Activated CD4-positive, alpha-beta T cell treated with anti-CD3 and anti-CD28 coated beads, Interleukin-2, amount 10 ng/mL, durations not matched to agents 7 days and 5 days (primary cell): ENCODE data around the gene ZNF584. TPM values are rescaled to one million over a fixed set of nuclear protein-coding genes. Genes with fewer than 3 reads are reported as not detected.

Source experiments
- CTCF ChIA-PET: fragments of 350-600 bp; sonication (Branson Sonifier 250); formaldehyde crosslinking; loops from one replicate; lab custom pipeline; 2021; ENCODE audit warnings: antibody characterized with exemption; lab: Charles Lee
- POLR2A ChIA-PET: fragments of 350-600 bp; sonication (Branson Sonifier 250); formaldehyde crosslinking; loops from one replicate; lab custom pipeline; 2021; ENCODE audit warnings: antibody characterized with exemption; lab: Charles Lee
- DNase-seq: peaks from one replicate; pipeline ENCODE4 v3.0.0-alpha.2; 2020
- H3K27ac Mint-ChIP-seq: one replicate; pipeline ENCODE4 v1.8.0; 2021; ENCODE audit warnings: mild to moderate bottlenecking, moderate library complexity, mixed read lengths
- H3K27me3 Mint-ChIP-seq: one replicate; pipeline ENCODE4 v1.8.0; 2021; ENCODE audit warnings: mixed read lengths
- H3K36me3 Mint-ChIP-seq: one replicate; pipeline ENCODE4 v1.8.0; 2021; ENCODE audit warnings: low read depth, mixed read lengths
- H3K4me1 Mint-ChIP-seq: one replicate; pipeline ENCODE4 v1.8.0; 2021; ENCODE audit warnings: mixed read lengths
- H3K4me3 Mint-ChIP-seq: one replicate; pipeline ENCODE4 v1.8.0; 2021; ENCODE audit warnings: mild to moderate bottlenecking, moderate library complexity, mixed read lengths
- H3K9me3 Mint-ChIP-seq: one replicate; pipeline ENCODE4 v1.8.0; 2021; ENCODE audit warnings: mixed read lengths
- total RNA-seq, 2 experiments: library from RNA; stranded (reverse); gene quantifications; one replicate each; pipeline ENCODE4 v1.2.3, GENCODE V29; 2021

ZNF584 gene
- total RNA-seq, 2 experiments from 2014 or later, result 6.7 to 6.8 TPM

GRCh38 chr19:58392945-58393724 is 15.3 kb upstream of the ZNF584 start:
- DNase-seq, result no peak
- Mint-ChIP-seq H3K4me1 (peaks cover 42% of the 10 kb centered on the region), H3K36me3 (peaks cover 44% of the 10 kb centered on the region), H3K9me3 (no peaks in the 10 kb centered on the region), H3K4me3 (no peak overlapping the region), H3K27ac (no peak overlapping the region), H3K27me3 (no peaks in the 10 kb centered on the region)
- ChIA-PET CTCF (interaction anchor here (0.6 to 0.8 kb wide), 2 partner anchors 118 to 545 kb away, joined by 3 read pairs; no protein-coding TSS in a partner anchor), POLR2A (no interaction called here)

- Mint-ChIP-seq H3K27ac (no peak overlapping the region), H3K36me3 (peaks cover 40% of the 10 kb centered on the region), H3K4me3 (no peak overlapping the region), H3K27me3 (no peaks in the 10 kb centered on the region), H3K4me1 (peaks cover 36% of the 10 kb centered on the region), H3K9me3 (no peaks in the 10 kb centered on the region)
- ChIA-PET CTCF (no interaction called here), POLR2A (no interaction called here)
- DNase-seq, result no peak
Observed at GRCh38 chr19:58393725-58394033, 14.8 kb upstream of the ZNF584 start.

- ChIA-PET POLR2A (no interaction called here), CTCF (interaction anchor here (0.6 to 1.1 kb wide), 2 partner anchors 14 to 90 kb away, joined by 3 to 6 read pairs; partner anchors contain the start of gene ZNF584)
- no peak overlapping the region for H3K4me3 Mint-ChIP-seq
- H3K9me3 Mint-ChIP-seq, result no peaks in the 10 kb centered on the region
- H3K36me3 Mint-ChIP-seq, result peaks cover 33% of the 10 kb centered on the region
- peaks cover 29% of the 10 kb centered on the region for H3K4me1 Mint-ChIP-seq
- H3K27ac Mint-ChIP-seq, result no peak overlapping the region
- DNase-seq, result no peak
- H3K27me3 Mint-ChIP-seq, result no peaks in the 10 kb centered on the region
Observed at GRCh38 chr19:58394821-58395219, 13.6 kb upstream of the ZNF584 start.

GRCh38 chr19:58395220-58395978 is 13.1 kb upstream of the ZNF584 start, which contains the start of gene RNF225:
Gene RNF225, plus strand, starts transcription at chr19:58395656. Its CDS starts 434 bp downstream, at chr19:58396090.
- peaks cover 31% of the 10 kb centered on the region for H3K4me1 Mint-ChIP-seq
- peaks cover 33% of the 10 kb centered on the region for H3K36me3 Mint-ChIP-seq
- H3K27ac Mint-ChIP-seq, result peak within 1 kb of the TSS; percentile 41
- DNase-seq, result no peak
- ChIA-PET POLR2A (no interaction called here), CTCF (no interaction called here)
- H3K4me3 Mint-ChIP-seq, result no peak within 1 kb of the TSS
- no peaks in the 10 kb centered on the region for H3K27me3 Mint-ChIP-seq
- no peaks in the 10 kb centered on the region for H3K9me3 Mint-ChIP-seq

GRCh38 chr19:58395979-58396627 is 12.3 kb upstream of the ZNF584 start:
- no peaks in the 10 kb centered on the region for H3K9me3 Mint-ChIP-seq
- no peak overlapping the region for H3K4me3 Mint-ChIP-seq
- no peak for DNase-seq
- peaks cover 27% of the 10 kb centered on the region for H3K36me3 Mint-ChIP-seq
- H3K27me3 Mint-ChIP-seq, result no peaks in the 10 kb centered on the region
- H3K27ac Mint-ChIP-seq, result no peak overlapping the region
- POLR2A ChIA-PET, result no interaction called here
- peaks cover 32% of the 10 kb centered on the region for H3K4me1 Mint-ChIP-seq
- CTCF ChIA-PET, result no interaction called here

GRCh38 chr19:58396691-58397532 is 11.5 kb upstream of the ZNF584 start:
- H3K27ac Mint-ChIP-seq, result no peak overlapping the region
- H3K4me3 Mint-ChIP-seq, result no peak overlapping the region
- peaks cover 30% of the 10 kb centered on the region for H3K4me1 Mint-ChIP-seq
- H3K27me3 Mint-ChIP-seq, result no peaks in the 10 kb centered on the region
- H3K36me3 Mint-ChIP-seq, result peaks cover 24% of the 10 kb centered on the region
- ChIA-PET POLR2A (no interaction called here), CTCF (no interaction called here)
- H3K9me3 Mint-ChIP-seq, result no peaks in the 10 kb centered on the region
- no peak for DNase-seq

GRCh38 chr19:58397533-58398037 is 10.9 kb upstream of the ZNF584 start:
- Mint-ChIP-seq H3K36me3 (peaks cover 23% of the 10 kb centered on the region), H3K4me1 (peaks cover 28% of the 10 kb centered on the region), H3K9me3 (no peaks in the 10 kb centered on the region), H3K4me3 (no peak overlapping the region), H3K27me3 (no peaks in the 10 kb centered on the region), H3K27ac (no peak overlapping the region)
- DNase-seq, result no peak
- CTCF ChIA-PET, result no interaction called here
- POLR2A ChIA-PET, result no interaction called here

- Mint-ChIP-seq H3K36me3 (peaks cover 19% of the 10 kb centered on the region), H3K9me3 (no peaks in the 10 kb centered on the region), H3K4me1 (peaks cover 26% of the 10 kb centered on the region), H3K27me3 (no peaks in the 10 kb centered on the region), H3K27ac (no peak overlapping the region), H3K4me3 (no peak overlapping the region)
- ChIA-PET POLR2A (no interaction called here), CTCF (no interaction called here)
- no peak for DNase-seq
Observed at GRCh38 chr19:58398087-58398486, 10.4 kb upstream of the ZNF584 start.

GRCh38 chr19:58398545-58398944 is 9.9 kb upstream of the ZNF584 start:
- ChIA-PET POLR2A (no interaction called here), CTCF (no interaction called here)
- no peak for DNase-seq
- Mint-ChIP-seq H3K27ac (no peak overlapping the region), H3K4me1 (peaks cover 29% of the 10 kb centered on the region), H3K4me3 (no peak overlapping the region), H3K36me3 (peaks cover 16% of the 10 kb centered on the region), H3K27me3 (no peaks in the 10 kb centered on the region), H3K9me3 (no peaks in the 10 kb centered on the region)

GRCh38 chr19:58399903-58400302 is 8.5 kb upstream of the ZNF584 start:
- Mint-ChIP-seq H3K4me3 (no peak overlapping the region), H3K4me1 (peaks cover 26% of the 10 kb centered on the region), H3K36me3 (peaks cover 4% of the 10 kb centered on the region), H3K9me3 (no peaks in the 10 kb centered on the region), H3K27me3 (no peaks in the 10 kb centered on the region), H3K27ac (no peak overlapping the region)
- ChIA-PET CTCF (interaction anchor here (0.6 kb wide), 1 partner anchor 153 kb away, joined by 4 read pairs; no protein-coding TSS in a partner anchor), POLR2A (no interaction called here)
- DNase-seq, result no peak

GRCh38 chr19:58400316-58400915 is 8.0 kb upstream of the ZNF584 start:
- CTCF ChIA-PET, result interaction anchor here (0.6 kb wide), 1 partner anchor 153 kb away, joined by 4 read pairs; no protein-coding TSS in a partner anchor
- H3K9me3 Mint-ChIP-seq, result no peaks in the 10 kb centered on the region
- POLR2A ChIA-PET, result no interaction called here
- peaks cover 3% of the 10 kb centered on the region for H3K36me3 Mint-ChIP-seq
- peak overlapping the region; percentile 93 for H3K27ac Mint-ChIP-seq
- DNase-seq, result no peak
- peak overlapping the region; percentile 89 for H3K4me3 Mint-ChIP-seq
- no peaks in the 10 kb centered on the region for H3K27me3 Mint-ChIP-seq
- H3K4me1 Mint-ChIP-seq, result peaks cover 25% of the 10 kb centered on the region
